ENCODE data around the gene SLC4A5.
"Not testable (repeated sequence)": the region's sequence is repeated elsewhere in the genome, so short reads cannot be mapped to it uniquely, and the experiment has no call there.

SLC4A5 gene

DNA sequence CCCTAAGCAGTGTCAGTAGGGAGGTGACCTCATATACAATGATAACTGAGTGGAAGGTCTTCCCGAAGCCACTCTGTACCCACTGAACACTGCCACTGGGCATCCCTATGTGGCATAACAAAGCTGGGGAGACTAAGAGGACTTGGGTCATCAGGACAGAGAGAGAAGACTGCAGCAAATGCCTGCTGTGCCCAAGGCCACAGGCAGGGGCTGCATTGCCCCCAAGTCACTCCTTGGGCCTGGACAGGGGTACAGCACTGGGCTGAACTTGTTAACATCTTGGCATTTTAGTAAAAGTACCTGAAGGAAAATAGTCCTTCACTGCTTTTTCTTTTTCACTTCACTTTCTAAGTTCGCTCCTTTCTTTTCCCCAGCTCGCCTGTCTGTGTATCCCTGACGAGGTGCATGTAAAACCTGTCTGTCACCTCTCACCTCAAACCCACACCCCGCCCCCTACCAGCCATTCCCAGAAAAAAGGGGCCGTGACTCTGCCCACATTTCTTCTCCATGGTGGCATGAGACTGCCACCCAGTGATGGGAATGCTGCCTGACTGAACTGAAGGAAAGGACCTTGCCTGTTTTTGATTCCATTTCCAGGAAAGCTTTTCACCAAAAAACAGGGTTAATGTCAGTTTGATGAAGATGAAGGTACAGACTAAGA, 81.9 kb downstream of the SLC4A5 start:
- no peak for DNase-seq

DNA sequence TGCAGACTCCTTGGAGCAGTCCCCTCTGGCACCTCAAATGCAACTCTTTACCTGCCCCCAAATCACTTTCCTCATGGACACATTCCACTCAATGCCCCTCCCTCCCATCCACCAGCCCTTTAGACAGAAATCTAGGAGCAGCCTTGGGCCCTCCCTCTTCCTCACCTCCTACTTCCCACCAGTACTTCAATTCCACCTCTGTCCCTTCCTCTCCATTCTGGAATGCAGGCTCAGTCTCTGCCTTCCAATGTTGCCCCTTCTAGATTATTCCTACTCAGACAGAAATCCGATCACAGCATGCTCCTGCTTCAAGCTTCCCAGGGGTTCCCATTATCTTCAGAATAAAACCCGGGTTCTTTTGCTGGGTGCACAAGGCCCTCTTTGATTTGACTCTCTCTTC, 82.7 kb downstream of the SLC4A5 start:
- no peak for DNase-seq

GRCh38 chr2:74259733-74260132, 83.5 kb downstream of the SLC4A5 start:
- DNase-seq = no peak

DNA sequence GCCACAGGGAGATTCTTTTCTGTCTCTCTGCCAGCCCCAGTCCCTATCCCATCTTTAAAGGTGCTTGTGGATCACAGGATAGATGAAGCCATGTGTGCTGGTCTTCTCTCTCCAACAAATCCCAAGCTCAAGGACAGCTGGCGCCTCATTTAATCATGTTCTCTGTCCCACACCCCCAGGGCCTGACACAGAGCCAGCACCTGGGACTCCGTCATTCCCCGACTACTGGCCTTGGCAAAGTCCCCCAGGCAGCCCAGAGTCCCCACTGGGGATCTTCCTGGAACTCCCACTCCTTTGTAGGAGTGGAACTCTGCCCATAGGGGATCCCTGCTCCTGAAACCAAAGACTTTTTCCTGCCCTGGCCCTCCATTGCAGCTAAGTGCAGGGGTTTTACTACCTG, 84.0 kb downstream of the SLC4A5 start:
- no peak for DNase-seq

- no peak for DNase-seq
Observed at GRCh38 chr2:74255660-74256213, 87.5 kb downstream of the SLC4A5 start.

GRCh38 chr2:74253971-74254310, 89.3 kb downstream of the SLC4A5 start:
- no peak for DNase-seq

- DNase-seq = no peak
Observed at GRCh38 chr2:74253306-74253970, 89.8 kb downstream of the SLC4A5 start.

GRCh38 chr2:74252862-74253261, 90.4 kb downstream of the SLC4A5 start:
- no peak for DNase-seq

DNA sequence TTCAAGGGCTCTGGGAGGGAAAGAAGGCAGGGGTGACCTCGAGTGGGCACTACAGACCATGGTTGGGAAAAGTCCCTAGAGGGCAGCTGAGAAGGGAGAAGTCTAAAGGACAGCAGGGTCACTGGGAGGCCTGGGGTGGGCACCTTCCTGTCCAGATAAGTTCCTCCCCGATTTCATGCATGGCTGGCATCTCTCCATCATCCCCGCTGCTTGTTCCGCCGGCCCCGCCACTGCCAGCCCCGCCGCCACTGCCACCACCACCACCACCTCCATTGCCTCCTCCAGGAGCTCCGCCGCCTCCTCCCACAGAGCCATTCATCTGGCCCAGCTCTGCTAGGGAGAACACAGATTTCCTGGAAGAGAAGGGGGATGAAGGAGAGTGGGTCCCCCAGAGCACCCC, 91.2 kb downstream of the SLC4A5 start:
- DNase-seq = no peak

DNA sequence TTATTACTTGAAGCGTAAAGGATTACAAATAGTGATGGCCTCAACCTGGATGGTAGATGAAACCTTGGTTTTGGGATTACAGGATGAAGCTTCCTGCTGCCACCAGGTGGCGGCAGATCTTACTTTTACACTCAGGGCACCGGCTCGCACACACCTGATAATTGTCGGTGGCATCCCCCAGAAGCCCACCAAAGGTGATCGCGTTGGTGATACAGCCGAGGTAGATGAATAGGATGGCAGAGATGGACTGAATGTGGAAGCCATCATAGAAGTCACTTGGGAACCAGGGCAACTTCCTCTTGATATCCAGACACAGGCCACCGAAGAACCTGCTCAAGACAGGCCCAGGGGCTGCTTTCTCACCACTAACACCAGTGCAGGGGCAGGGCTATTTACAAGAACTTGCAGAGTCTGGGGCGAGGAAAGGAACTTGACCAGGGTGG, 93.0 kb downstream of the SLC4A5 start:
- peak; percentile 62 for DNase-seq

- DNase-seq = no peak
Observed at GRCh38 chr2:74249406-74250122, 93.7 kb downstream of the SLC4A5 start.

DNA sequence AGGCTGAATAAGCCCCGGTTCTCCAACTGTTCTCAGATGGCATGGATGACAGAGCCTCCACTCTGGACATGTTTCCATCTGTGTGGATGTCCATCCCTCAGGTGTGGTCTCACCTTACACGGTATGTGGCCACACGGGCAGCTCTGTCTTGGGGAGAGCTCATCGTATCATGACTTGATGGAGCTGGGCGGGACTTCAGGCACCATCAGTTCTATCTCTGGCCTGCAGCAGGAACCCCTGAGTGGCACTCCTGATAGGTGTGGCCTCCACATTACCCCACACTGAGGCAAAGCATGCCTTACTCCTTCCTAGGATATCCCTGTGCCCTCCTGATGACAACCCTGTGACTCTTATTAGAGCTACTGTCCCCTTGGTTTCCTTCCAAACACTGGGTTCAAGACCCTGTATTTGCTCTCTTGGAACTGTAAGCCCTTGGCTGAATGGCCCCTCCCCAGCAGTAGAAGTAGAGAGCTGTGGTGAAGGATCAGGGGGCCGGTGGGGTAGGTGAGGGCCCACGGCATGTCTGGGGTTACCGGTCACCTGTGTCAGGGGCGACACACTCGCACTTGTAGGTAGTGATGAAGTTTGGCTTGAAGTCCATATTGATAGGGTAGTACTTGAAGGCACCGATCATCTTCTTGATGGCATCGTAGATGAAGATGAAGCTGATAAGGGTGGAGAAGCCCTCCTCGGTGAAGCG, 96.6 kb downstream of the SLC4A5 start:
- DNase-seq = no peak

DNA sequence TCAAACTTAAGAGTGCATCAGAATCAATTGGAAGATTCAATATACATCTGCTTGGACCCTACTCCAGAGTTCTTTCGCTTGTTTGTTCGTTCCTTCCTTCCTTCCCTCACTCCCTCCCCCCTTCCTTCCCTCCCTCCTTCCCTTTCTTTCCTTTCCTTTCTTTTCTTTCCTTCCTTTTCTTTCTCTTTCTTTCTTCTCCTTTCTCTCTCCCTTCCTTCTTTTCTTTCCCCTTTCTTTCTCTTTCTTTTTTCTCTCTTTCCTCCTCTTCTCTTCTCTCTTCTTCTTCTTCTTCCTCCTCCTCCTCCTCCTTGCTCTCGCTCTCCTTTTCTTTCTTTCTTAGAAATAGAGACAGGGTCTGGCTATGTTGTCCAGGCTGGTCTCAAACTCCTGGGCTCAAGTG, 98.9 kb downstream of the SLC4A5 start:
- no peak for DNase-seq

DNA sequence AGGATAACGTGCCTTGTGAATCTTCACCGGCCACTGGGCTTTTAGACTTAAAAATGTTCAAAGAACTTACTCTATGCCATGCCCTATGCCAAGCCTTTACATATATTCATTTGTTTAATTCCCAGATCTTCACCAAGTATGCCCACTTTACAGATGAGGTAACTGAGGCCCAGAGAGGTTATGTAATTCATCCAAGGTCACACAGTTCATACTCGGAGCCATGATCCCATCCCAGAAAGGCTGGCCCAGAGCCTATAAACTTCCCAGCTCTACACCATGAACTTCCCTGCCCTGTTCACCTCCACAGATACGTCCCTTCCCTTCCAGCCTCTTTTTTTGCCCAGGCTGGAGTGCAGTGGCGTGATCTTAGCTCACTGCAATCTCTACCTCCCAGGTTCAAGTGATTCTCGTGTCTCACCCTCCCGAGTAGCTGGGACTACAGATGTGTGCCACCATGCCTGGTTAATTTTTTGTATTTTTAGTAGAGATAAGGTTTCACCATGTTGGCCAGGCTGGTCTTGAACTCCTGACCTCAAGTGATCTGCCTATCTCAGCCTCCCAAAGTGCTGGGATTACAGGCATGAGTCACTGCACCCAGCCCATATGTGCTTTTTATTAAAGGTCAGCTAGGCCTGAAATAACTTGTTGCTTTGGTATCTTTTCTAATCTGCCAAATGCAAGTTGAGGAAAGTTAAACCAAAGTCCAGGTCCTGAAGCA, 100.7 kb downstream of the SLC4A5 start:
- no peak for DNase-seq

DNA sequence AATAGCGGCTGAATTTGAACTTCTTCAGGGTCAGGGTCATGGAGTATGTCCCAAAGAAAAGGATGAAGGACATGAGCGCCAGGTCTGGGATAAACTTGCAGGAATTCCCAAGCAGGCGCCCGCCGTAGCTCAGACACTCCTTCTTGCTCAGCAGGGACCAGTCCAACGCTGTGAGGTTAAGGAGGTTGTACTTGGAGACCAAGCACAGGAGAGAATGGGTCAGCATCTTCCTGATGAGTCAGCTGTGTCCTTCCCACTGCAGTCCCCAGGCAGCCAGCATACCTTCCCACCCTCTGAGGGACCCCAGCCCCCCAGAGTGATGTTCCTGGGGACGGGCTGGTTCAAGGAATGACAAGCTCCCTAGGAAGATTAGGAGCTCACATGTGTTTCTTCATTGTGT, 103.9 kb downstream of the SLC4A5 start:
- no peak for DNase-seq

GRCh38 chr2:74238879-74239278, 104.3 kb downstream of the SLC4A5 start:
- no peak for DNase-seq

GRCh38 chr2:74235041-74235440, 108.2 kb downstream of the SLC4A5 start:
- DNase-seq = no peak

GRCh38 chr2:74233648-74234047, 109.6 kb downstream of the SLC4A5 start:
- DNase-seq = no peak

- no peak for DNase-seq
Observed at GRCh38 chr2:74232426-74232825, 110.8 kb downstream of the SLC4A5 start.

- DNase-seq = not testable (repeated sequence)
Observed at GRCh38 chr2:74229865-74230264, 113.4 kb downstream of the SLC4A5 start.

DNA sequence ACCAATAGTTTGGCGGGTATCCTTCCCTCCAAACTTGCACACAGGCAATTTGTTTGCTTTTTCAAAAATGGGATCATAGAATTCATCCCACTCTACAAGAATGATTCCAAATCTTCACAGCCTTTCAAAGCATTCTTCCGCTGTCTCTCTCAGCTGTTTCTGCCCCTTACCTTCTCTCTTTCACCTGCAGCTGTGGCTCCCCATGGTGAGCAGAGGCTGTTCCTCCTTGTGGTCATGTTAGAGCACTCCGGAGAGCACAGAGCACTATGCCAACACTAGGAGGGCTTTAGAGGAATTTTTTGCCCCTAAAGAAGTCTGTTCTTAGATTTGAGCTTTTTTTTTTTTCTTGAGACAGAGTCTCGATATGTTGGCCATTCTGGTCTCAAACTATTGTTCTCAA, 114.4 kb downstream of the SLC4A5 start:
- DNase-seq = no peak

DNA sequence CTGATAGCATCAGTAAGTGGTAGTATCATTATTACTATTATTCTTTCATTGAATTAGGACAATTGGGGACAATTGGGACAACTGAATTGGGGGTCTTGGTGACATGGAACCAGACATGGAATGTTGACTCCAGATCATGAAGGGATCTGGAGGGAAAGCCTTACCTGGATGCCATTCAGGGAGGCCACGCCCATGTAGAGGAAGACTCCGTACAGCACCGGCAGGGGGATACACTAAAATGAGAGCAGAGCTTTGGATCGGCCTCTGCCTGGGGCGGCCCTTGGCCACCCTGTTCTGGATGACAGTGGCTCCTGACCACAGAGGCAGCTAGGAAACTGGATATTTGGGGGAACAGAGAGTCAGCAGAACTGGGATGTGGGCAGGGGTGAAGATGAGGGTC, 115.6 kb downstream of the SLC4A5 start:
- DNase-seq = no peak

All from activated naive CD4-positive, alpha-beta T cell treated with anti-CD3 and anti-CD28 coated beads, Interleukin-2, amount 50 U/mL, for 16 hours (primary cell).